Psoas muscle (tissue), 8 donors: ENCODE data around the gene CDKAL1. TPM values are rescaled to one million over a fixed set of nuclear protein-coding genes. Genes with fewer than 3 reads are reported as not detected.

Experiments
- ATAC-seq, 4 donors: fragments of 200-7000 bp; cut with Tn5 transposase; one replicate each; pipeline ENCODE4 v1.9.1; 2020; ENCODE audit warnings: moderate library complexity in 3 of 4, mild to moderate bottlenecking in 2 of 4
- DNase-seq, 2 donors: peaks; one replicate each; pipeline ENCODE4 v3.0.0-alpha.2; 2020
- H3K27ac ChIP-seq: fragments of 200-600 bp; one replicate; pipeline ENCODE4 v1.8.0; 2022
- H3K27me3 ChIP-seq, 3 donors: fragments of 200-600 bp in 1 of 3; one replicate each; pipeline versions ENCODE4 v1.6.1 to v1.8.0; 2013 to 2022; ENCODE audit warnings: low read length in 2 of 3, mild to moderate bottlenecking in 2 of 3, moderate library complexity in 1 of 3; ENCODE audit not compliant: insufficient read depth in 3 of 3
- H3K36me3 ChIP-seq, 2 donors: fragments of 200-600 bp in 1 of 2; one replicate each; pipeline versions ENCODE4 v1.6.1 to v1.8.0; 2013 to 2022; ENCODE audit warnings: low read depth in 1 of 2, mild to moderate bottlenecking in 1 of 2, moderate library complexity in 1 of 2; ENCODE audit not compliant: insufficient read depth in 1 of 2
- H3K4me1 ChIP-seq: fragments of 200-600 bp; one replicate; pipeline ENCODE4 v1.8.0; 2022
- H3K4me3 ChIP-seq: fragments of 200-600 bp; one replicate; pipeline ENCODE4 v1.8.0; 2022; ENCODE audit warnings: mild to moderate bottlenecking
- H3K9me3 ChIP-seq: fragments of 200-600 bp; one replicate; pipeline ENCODE4 v1.8.0; 2022
- WGBS, 3 donors: extraction: QIAGEN DNeasy Blood & Tissue Kit; methylation state at CpG; one replicate each; pipeline versions ENCODE4 v1.1.6 to v1.1.7; 2013; 5-methylcytosine and 5-hydroxymethylcytosine counted together
- intact Hi-C, 2 donors: fragments of 100-400 bp; cut with DNase I; formaldehyde crosslinking; loops; one replicate each; pipeline versions ENCODE4 v1.11.0 to v1.14.2; 2022
- polyA plus RNA-seq, 3 donors: library from polyadenylated mRNA; stranded (reverse); fragments of 200-250 nt; gene quantifications; one replicate each; pipeline ENCODE4 v1.2.3, GENCODE V29; 2013
- total RNA-seq, 4 donors: library from RNA; stranded (reverse); fragmentation: NEBNext Ultra II Directional in 2 of 4; extraction: Animal tissue kit (Norgen Biotek cat#: 25700) in 2 of 4; gene quantifications; one replicate each; pipeline versions ENCODE4 v1.2.1 to v1.2.4, GENCODE V29; 2021 to 2023
- TF ChIP-seq, protein P1 (sequence below): fragments of 200-600 bp; IDR thresholded peaks from one replicate; pipeline ENCODE4 v1.8.0; 2022; ENCODE audit warnings: antibody characterized with exemption
- donor health status: healthy with polysubstance abuse.
- donor health status: DM: no; HTN: no; CAD: no; lungs with moderate emphysema.
- donor health status: Bipolar disorder and iron deficiency.
- donor health status: healthy.
- donor health status: DM: yes; HTN: yes; CAD: no.
- donor health status: DM: no; HTN: no; CAD: no.
- donor health status: DM: no; HTN: no; CAD: no.
- donor health status: DM: yes; HTN: yes; CAD: no.

The CDKAL1 gene
- total and polyA plus RNA-seq, 7 donors = 4.5 to 16.1 (median 12.9) TPM

DNA sequence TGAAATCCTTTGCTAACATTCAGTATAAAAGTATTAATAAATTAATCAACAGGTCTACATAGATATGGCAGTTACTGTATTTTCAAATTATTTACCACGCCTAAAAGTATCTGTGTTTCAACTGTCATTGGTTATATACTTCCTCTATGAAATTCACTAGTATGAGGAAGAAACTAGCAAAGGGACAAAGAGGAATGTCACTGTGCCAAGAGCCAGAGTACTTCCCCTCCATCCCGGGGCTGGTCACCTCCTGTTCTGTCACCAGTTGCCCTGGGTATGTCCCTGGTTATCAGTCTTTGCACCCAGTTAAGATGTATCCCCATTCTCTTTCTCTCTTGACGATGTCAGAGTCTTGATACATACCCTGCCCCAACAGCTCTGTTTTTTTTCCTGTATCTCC lies 582.5 kb downstream of the CDKAL1 start:
- no peak for ATAC-seq

DNA sequence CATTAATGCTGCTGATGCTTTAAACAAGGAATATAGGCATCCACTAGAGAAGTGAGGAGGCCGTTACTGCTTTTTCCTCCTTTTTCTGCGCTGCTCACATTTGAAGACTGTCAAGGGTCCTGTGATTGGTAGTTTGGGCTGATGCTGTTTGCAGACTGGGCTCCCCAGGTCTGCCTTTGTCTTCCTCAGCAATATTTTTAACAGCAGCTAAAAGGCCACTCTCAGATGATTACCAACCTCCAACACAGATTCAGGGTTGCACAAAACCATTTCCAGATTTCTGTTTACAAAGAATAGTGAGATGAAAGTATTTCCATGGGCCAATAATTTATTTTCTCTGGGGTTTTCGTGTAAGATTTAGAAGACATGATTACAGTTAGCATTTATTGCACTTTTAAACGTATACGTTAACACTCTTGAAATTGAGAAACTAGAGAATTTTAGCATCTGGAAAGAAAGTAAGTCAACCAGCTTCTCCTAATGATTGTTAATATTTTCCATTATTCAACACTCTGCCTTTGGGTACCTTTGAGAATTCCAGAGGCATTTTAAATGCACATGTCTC lies 584.0 kb downstream of the CDKAL1 start:
- Histone ChIP-seq H3K4me1 (no peaks in the 10 kb centered on the region), H3K27ac (no peak overlapping the region), H3K4me3 (no peak overlapping the region), H3K36me3 (no peaks in the 10 kb centered on the region), H3K9me3 (no peaks in the 10 kb centered on the region), H3K27me3 (no peaks in the 10 kb centered on the region)
- WGBS, 3 donors = 93 to 96% (median 95%) methylated on average over 5 of the region's 5 CpGs
- no peak for DNase-seq
- TF ChIP-seq, protein P1, sequence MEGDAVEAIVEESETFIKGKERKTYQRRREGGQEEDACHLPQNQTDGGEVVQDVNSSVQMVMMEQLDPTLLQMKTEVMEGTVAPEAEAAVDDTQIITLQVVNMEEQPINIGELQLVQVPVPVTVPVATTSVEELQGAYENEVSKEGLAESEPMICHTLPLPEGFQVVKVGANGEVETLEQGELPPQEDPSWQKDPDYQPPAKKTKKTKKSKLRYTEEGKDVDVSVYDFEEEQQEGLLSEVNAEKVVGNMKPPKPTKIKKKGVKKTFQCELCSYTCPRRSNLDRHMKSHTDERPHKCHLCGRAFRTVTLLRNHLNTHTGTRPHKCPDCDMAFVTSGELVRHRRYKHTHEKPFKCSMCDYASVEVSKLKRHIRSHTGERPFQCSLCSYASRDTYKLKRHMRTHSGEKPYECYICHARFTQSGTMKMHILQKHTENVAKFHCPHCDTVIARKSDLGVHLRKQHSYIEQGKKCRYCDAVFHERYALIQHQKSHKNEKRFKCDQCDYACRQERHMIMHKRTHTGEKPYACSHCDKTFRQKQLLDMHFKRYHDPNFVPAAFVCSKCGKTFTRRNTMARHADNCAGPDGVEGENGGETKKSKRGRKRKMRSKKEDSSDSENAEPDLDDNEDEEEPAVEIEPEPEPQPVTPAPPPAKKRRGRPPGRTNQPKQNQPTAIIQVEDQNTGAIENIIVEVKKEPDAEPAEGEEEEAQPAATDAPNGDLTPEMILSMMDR = no peak
- no peak for ATAC-seq
- intact Hi-C loops = no loop called here

More for the DNA sequence above, 582.5 kb downstream of the CDKAL1 start:
- DNase-seq = no peak
- 78 to 85% (median 82%) methylated on average over 3 of the region's 3 CpGs for WGBS, 3 donors
- Histone ChIP-seq H3K9me3 (no peaks in the 10 kb centered on the region), H3K36me3 (no peaks in the 10 kb centered on the region), H3K27me3 (no peaks in the 10 kb centered on the region), H3K4me1 (no peaks in the 10 kb centered on the region), H3K27ac (no peak overlapping the region), H3K4me3 (no peak overlapping the region)
- intact Hi-C loops = no loop called here
- TF ChIP-seq, protein P1 = no peak

DNA sequence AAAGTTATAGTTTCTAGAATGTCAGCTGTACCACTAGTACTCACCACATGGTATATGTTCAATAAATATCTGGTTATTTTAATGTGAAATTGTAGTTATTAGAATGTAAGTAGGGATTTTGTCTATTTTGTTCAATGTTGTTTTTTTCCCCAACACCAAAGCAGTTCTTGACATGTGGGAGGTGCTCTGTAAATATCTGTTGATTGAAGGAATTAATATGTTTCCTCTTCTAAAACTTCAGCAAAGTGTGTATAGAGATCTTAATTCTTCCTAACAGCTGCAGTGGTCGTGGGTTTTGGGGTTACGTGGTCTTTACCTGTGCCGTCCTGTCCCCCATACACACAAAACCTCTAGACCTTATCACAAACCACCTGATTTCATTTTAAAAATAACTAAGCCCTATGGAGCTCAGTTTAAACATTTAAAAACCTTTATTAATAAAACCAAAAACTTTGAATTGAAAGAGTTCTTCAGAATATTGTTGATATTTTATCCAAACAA lies 587.4 kb downstream of the CDKAL1 start:
- no peaks in the 10 kb centered on the region for H3K36me3 ChIP-seq
- no peaks in the 10 kb centered on the region for H3K9me3 ChIP-seq
- intact Hi-C loops = no loop called here
- DNase-seq (no peak), ATAC-seq (no peak)
- H3K27ac ChIP-seq = no peak overlapping the region
- H3K27me3 ChIP-seq = no peaks in the 10 kb centered on the region
- WGBS, 3 donors = 84 to 95% (median 86%) methylated on average over 3 of the region's 3 CpGs
- H3K4me1 ChIP-seq = no peaks in the 10 kb centered on the region
- H3K4me3 ChIP-seq = no peak overlapping the region
- TF ChIP-seq, protein P1 = no peak

DNA sequence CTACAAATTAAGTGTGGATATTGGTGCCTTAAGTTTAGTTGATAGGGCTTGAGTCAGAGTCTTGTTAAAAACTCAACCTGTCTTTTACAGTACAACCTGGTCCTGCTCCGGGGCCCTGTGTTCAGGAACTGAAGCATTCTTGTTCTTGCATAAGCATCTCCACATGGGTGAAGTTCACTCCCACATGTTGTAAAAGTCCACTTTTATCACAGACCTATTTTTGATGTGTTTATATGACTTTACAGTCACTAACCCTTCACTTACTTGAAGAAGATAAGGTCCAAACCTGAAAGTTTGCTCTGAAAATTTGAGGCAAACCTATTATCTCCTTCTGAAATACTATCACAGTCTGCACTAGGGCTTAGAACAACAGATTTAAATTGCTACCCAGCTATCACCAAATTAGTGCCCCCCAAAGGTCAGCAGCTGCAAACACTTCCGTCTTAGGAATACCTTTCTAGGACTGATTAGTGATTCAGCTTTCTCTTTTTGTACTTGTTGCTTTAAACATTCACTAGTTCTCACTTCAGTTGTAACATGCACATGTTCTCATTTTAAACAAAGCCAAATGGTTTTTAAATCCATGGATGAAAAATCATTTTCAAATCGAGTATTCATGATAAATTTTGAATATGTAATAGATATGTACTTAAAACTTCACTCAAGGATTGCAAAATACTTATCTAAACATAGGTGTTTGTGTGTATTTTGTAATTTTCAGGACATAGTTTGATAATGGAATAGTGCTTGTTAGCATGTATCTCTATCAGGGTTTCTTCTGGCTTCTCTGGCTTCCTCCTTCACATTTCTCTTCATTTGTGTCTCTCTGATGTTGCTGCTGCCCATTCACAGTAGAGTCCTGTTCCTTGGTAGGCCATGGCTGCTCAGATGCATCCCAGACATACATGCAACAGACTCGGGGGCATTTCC lies 589.5 kb downstream of the CDKAL1 start:
- TF ChIP-seq, protein P1 = no peak
- Histone ChIP-seq H3K27ac (no peak overlapping the region), H3K27me3 (no peaks in the 10 kb centered on the region), H3K4me1 (no peaks in the 10 kb centered on the region), H3K36me3 (no peaks in the 10 kb centered on the region), H3K9me3 (no peaks in the 10 kb centered on the region), H3K4me3 (no peak overlapping the region)
- ATAC-seq (no peak), DNase-seq (no peak)
- intact Hi-C loops = no loop called here
- WGBS, 3 donors = 91 to 96% (median 93%) methylated on average over 4 of the region's 4 CpGs
